ENCODE results near the gene LHFPL6. TPM values are rescaled to one million over a fixed set of nuclear protein-coding genes. Genes with fewer than 3 reads are reported as not detected.

LHFPL6 gene
- total RNA-seq, result under 1 TPM in 1 of 2 donors, not detected in 1; 0.50 TPM
- 0 to 0.08 reads per million in 2 donors for total RNA-seq

DNA sequence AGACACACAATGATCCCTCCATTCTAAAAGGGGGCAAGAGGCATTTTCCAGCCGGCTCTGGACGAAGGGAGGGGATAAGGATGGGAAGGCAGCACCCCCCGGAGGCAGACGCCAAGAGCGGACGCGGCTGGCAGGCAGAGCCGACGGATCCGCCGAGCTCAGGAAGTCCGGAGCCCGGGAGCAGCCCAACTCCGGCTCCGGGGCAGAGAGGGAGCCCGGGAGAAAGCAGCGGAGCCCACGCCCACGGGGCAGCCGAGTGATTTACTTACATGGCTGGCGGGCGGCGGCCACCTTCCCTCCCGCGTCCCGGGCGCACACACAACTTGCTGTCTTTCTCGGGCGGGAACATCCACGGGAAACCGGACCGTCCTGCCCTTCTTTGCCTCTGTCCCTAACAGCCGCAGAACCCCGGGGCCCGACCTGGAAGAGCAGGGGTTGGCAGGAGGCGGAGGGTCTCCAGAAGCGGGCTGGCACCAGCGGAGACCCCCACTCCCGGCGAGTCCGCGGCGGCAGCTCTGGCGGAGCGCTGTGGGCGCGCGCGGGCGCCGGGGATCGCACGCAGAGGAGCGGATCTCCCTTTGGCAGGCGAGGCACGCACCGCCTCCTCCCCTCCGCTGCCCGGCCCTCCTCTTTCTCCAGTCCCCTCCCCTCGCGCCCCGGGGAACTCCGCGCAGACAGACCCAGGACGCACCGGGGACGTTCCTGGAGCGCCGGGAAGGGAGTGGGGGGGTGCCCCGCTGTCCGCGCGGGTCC lies at the start of gene LHFPL6:
Gene LHFPL6 (minus strand): TSS at position 580 of the 753 bp plus-strand sequence.
- H3K4me3 Mint-ChIP-seq, result peak within 1 kb of the TSS; percentile 83
- H3K27me3 Mint-ChIP-seq, result peaks cover 42% of the 10 kb centered on the region
- no peaks in the 10 kb centered on the region for H3K36me3 Mint-ChIP-seq (ENCODE audit: low read depth)
- peaks cover 11% of the 10 kb centered on the region for H3K4me1 Mint-ChIP-seq
- no peak within 1 kb of the TSS for H3K27ac Mint-ChIP-seq
- ATAC-seq, result peak; percentile 98
- H3K9me3 ChIP-seq (ENCODE audit: control insufficient read depth, low read length, poor library complexity, severe bottlenecking), result no peaks in the 10 kb centered on the region
- DNase-seq, result peak; percentile 21 to 34 (median 21)

- Mint-ChIP-seq H3K27me3 (peaks cover 10% of the 10 kb centered on the region), H3K4me3 (no peak overlapping the region), H3K27ac (no peak overlapping the region), H3K4me1 (no peaks in the 10 kb centered on the region), H3K36me3 (ENCODE audit: low read depth) (peaks cover 1% of the 10 kb centered on the region)
- ATAC-seq (no peak), DNase-seq (no peak)
- no peaks in the 10 kb centered on the region for H3K9me3 ChIP-seq (ENCODE audit: control insufficient read depth, low read length, poor library complexity, severe bottlenecking)
Measured at GRCh38 chr13:39646122-39646521, 43.1 kb upstream of the LHFPL6 start.

- DNase-seq (no peak), ATAC-seq (no peak)
- H3K9me3 ChIP-seq (ENCODE audit: control insufficient read depth, low read length, poor library complexity, severe bottlenecking), result no peaks in the 10 kb centered on the region
- Mint-ChIP-seq H3K36me3 (ENCODE audit: low read depth) (peaks cover 4% of the 10 kb centered on the region), H3K4me3 (no peak overlapping the region), H3K27me3 (peaks cover 44% of the 10 kb centered on the region), H3K27ac (no peak overlapping the region), H3K4me1 (no peaks in the 10 kb centered on the region)
Measured at GRCh38 chr13:39641645-39642044, 38.7 kb upstream of the LHFPL6 start.

DNA sequence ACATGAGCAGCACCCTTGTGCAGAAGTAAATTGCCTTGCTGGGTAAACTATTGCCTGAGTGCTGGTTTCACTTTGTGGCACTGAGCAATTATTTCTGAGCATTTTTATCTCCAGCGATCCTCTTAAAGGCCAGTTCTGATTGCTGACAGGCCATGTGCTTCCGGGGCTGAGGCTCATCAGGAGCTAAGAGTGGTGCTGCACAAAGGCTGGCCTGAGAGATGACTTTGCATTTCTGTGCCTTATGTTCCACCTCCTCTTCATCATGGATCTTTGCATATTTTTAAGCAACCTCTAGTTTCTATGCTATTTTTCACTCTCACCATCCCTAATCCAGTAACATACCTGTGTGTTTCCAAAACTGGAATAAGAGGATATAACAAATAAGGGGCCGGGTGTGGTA lies 34.9 kb upstream of the LHFPL6 start:
- ATAC-seq (no peak), DNase-seq (no peak)
- H3K4me1 Mint-ChIP-seq, result no peaks in the 10 kb centered on the region
- peaks cover 4% of the 10 kb centered on the region for H3K36me3 Mint-ChIP-seq (ENCODE audit: low read depth)
- H3K27ac Mint-ChIP-seq, result no peak overlapping the region
- H3K27me3 Mint-ChIP-seq, result peaks cover 52% of the 10 kb centered on the region
- H3K9me3 ChIP-seq (ENCODE audit: control insufficient read depth, low read length, poor library complexity, severe bottlenecking), result no peaks in the 10 kb centered on the region
- no peak overlapping the region for H3K4me3 Mint-ChIP-seq

- DNase-seq (no peak), ATAC-seq (no peak)
- Mint-ChIP-seq H3K36me3 (ENCODE audit: low read depth) (no peaks in the 10 kb centered on the region), H3K4me1 (no peaks in the 10 kb centered on the region), H3K27me3 (peaks cover 36% of the 10 kb centered on the region), H3K27ac (no peak overlapping the region), H3K4me3 (no peak overlapping the region)
- H3K9me3 ChIP-seq (ENCODE audit: control insufficient read depth, low read length, poor library complexity, severe bottlenecking), result no peaks in the 10 kb centered on the region
Measured at GRCh38 chr13:39635564-39635963, 32.6 kb upstream of the LHFPL6 start.

GRCh38 chr13:39632994-39633393 lies 30.0 kb upstream of the LHFPL6 start:
- H3K9me3 ChIP-seq (ENCODE audit: control insufficient read depth, low read length, poor library complexity, severe bottlenecking), result no peaks in the 10 kb centered on the region
- H3K4me3 Mint-ChIP-seq, result no peak overlapping the region
- ATAC-seq, result no peak

DNA sequence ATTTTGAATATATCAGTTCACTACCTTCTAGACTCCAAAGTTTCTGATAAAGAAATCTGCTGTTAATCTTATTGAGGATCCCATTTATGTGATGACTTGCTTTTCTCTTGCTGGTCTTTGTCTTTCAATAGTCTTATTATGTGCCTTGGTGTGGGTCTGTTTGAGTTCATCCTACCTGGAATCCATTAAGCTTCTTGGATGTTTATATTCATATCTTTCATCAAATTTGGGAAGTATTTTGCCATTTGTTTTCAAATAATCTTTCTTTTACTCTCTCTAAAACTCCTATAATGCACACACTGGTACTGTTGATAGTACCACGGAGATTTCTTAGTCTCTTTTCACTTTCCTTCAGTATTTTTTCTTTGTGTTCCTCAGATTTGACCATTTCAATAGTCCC lies 28.3 kb upstream of the LHFPL6 start:
- H3K27ac Mint-ChIP-seq, result no peak overlapping the region
- H3K4me1 Mint-ChIP-seq, result peaks cover 7% of the 10 kb centered on the region
- peaks cover 5% of the 10 kb centered on the region for H3K27me3 Mint-ChIP-seq
- peaks cover 2% of the 10 kb centered on the region for H3K36me3 Mint-ChIP-seq (ENCODE audit: low read depth)
- ATAC-seq (no peak), DNase-seq (no peak)
- H3K4me3 Mint-ChIP-seq, result no peak overlapping the region
- H3K9me3 ChIP-seq (ENCODE audit: control insufficient read depth, low read length, poor library complexity, severe bottlenecking), result no peaks in the 10 kb centered on the region

More at GRCh38 chr13:39632994-39633393, 30.0 kb upstream of the LHFPL6 start:
- Mint-ChIP-seq H3K36me3 (ENCODE audit: low read depth) (peaks cover 2% of the 10 kb centered on the region), H3K27me3 (peaks cover 20% of the 10 kb centered on the region), H3K4me1 (peaks cover 7% of the 10 kb centered on the region), H3K27ac (no peak overlapping the region)
- no peak for DNase-seq

DNA sequence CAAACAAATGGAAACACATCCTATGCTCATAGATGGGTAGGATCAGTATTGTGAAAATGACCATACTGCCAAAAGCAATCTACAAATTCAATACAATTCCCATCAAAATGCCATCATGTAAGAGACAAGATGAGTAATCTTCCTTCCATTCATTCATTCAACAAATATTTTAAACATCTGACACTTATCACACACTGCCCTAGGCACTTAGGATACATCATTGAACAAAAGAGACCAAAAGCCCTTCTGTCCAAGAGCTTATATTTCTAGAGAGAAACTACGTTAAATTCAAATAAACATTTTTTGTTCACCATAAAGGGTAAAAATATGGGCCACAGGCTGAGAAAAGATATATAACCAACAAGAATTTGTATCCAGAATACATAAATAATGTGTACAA lies 20.5 kb upstream of the LHFPL6 start:
- Mint-ChIP-seq H3K36me3 (ENCODE audit: low read depth) (peaks cover 2% of the 10 kb centered on the region), H3K4me3 (no peak overlapping the region), H3K27ac (no peak overlapping the region), H3K4me1 (peaks cover under 1% of the 10 kb centered on the region), H3K27me3 (peaks cover 7% of the 10 kb centered on the region)
- DNase-seq (no peak), ATAC-seq (no peak)
- H3K9me3 ChIP-seq (ENCODE audit: control insufficient read depth, low read length, poor library complexity, severe bottlenecking), result no peaks in the 10 kb centered on the region

GRCh38 chr13:39618561-39618960 lies 15.6 kb upstream of the LHFPL6 start:
- Mint-ChIP-seq H3K27ac (no peak overlapping the region), H3K4me1 (no peaks in the 10 kb centered on the region)
- H3K9me3 ChIP-seq (ENCODE audit: control insufficient read depth, low read length, poor library complexity, severe bottlenecking), result no peaks in the 10 kb centered on the region

GRCh38 chr13:39616087-39616694 lies 13.2 kb upstream of the LHFPL6 start:
- peaks cover 11% of the 10 kb centered on the region for H3K27me3 Mint-ChIP-seq
- peaks cover 2% of the 10 kb centered on the region for H3K36me3 Mint-ChIP-seq (ENCODE audit: low read depth)
- no peaks in the 10 kb centered on the region for H3K9me3 ChIP-seq (ENCODE audit: control insufficient read depth, low read length, poor library complexity, severe bottlenecking)
- no peak for DNase-seq
- H3K4me3 Mint-ChIP-seq, result no peak overlapping the region
- ATAC-seq, result peak; percentile 70
- H3K27ac Mint-ChIP-seq, result no peak overlapping the region
- no peaks in the 10 kb centered on the region for H3K4me1 Mint-ChIP-seq

More at GRCh38 chr13:39618561-39618960, 15.6 kb upstream of the LHFPL6 start:
- no peak for DNase-seq
- no peak overlapping the region for H3K4me3 Mint-ChIP-seq
- peaks cover 11% of the 10 kb centered on the region for H3K27me3 Mint-ChIP-seq
- peaks cover 2% of the 10 kb centered on the region for H3K36me3 Mint-ChIP-seq (ENCODE audit: low read depth)
- no peak for ATAC-seq

GRCh38 chr13:39612023-39612637 lies 9.1 kb upstream of the LHFPL6 start:
- H3K4me3 Mint-ChIP-seq, result no peak overlapping the region
- H3K9me3 ChIP-seq (ENCODE audit: control insufficient read depth, low read length, poor library complexity, severe bottlenecking), result no peaks in the 10 kb centered on the region
- no peak overlapping the region for H3K27ac Mint-ChIP-seq
- DNase-seq, result peak; percentile 16 to 37 (median 31)
- H3K4me1 Mint-ChIP-seq, result no peaks in the 10 kb centered on the region
- ATAC-seq, result peak; percentile 39
- peaks cover 16% of the 10 kb centered on the region for H3K27me3 Mint-ChIP-seq
- H3K36me3 Mint-ChIP-seq (ENCODE audit: low read depth), result peaks cover 2% of the 10 kb centered on the region

DNA sequence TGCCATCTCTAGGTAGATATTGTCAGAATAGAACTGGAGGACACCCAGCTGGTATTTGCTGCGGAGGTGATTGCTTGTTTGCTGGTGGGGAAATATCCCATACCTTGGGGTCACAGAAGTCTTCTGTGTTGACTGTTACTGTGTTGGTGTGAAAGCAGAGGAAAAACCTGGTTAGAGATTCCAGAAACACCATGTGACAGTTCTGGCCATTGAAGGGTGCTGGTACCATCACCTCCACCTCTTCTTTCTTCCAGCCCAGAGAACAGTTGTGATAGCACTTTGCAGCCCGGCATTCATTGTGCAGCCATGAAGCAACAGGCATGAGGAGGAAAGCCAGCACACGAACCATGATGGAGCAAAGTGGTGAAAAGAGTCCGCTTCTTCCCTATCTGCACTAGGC lies 4.9 kb upstream of the LHFPL6 start:
- DNase-seq, result no peak
- peaks cover 30% of the 10 kb centered on the region for H3K27me3 Mint-ChIP-seq
- peaks cover 2% of the 10 kb centered on the region for H3K36me3 Mint-ChIP-seq (ENCODE audit: low read depth)
- H3K9me3 ChIP-seq (ENCODE audit: control insufficient read depth, low read length, poor library complexity, severe bottlenecking), result no peaks in the 10 kb centered on the region
- ATAC-seq, result no peak
- no peak overlapping the region for H3K27ac Mint-ChIP-seq
- H3K4me3 Mint-ChIP-seq, result no peak overlapping the region
- peaks cover 5% of the 10 kb centered on the region for H3K4me1 Mint-ChIP-seq

DNA sequence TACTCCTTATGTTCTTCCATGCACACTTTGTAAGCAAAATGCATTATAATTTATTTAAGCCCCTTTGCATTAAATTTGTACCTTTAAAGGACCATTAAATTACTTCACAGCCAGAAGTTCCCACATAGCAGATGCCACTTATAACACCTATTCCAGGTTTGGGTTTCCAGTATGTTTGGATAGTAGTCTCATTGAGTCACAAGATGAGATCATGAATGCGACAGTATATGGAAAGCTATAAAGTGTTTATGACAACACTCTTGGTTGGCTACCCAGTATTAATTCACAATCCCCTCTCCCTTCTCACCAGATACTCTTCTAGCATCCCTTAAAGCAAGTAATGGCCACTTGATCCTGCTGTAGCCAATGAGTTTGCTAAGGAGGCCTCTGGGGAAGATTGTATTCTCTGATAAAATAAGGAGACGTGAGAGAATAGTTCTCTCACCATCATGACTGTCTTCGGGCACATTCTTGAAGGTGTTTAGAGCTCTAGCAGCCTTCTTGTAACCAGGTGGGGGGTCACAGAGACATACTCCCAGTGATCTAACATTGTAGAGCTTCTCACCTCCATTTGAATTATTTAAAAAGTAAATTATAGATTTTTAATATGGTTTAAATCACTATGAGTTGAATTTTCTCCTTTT lies 2.8 kb upstream of the LHFPL6 start:
- Mint-ChIP-seq H3K36me3 (ENCODE audit: low read depth) (peaks cover 2% of the 10 kb centered on the region), H3K4me3 (no peak overlapping the region), H3K4me1 (peaks cover 11% of the 10 kb centered on the region), H3K27ac (no peak overlapping the region), H3K27me3 (peaks cover 44% of the 10 kb centered on the region)
- DNase-seq (no peak), ATAC-seq (no peak)
- no peaks in the 10 kb centered on the region for H3K9me3 ChIP-seq (ENCODE audit: control insufficient read depth, low read length, poor library complexity, severe bottlenecking)

All from T-helper 17 cell (primary cell).